Hematopoietic multipotent progenitor cell treated with erythropoietin and hydrocortisone succinate and interleukin-3 and kit ligand, for 8 days (in vitro differentiated cells): ENCODE data around the gene BCL7B.
"Not testable (repeated sequence)": the region's sequence is repeated elsewhere in the genome, so short reads cannot be mapped to it uniquely, and the experiment has no call there.

Experiments
- DNase-seq: peaks from one replicate; pipeline ENCODE4 v3.0.0-alpha.2; 2015

The BCL7B gene

DNA sequence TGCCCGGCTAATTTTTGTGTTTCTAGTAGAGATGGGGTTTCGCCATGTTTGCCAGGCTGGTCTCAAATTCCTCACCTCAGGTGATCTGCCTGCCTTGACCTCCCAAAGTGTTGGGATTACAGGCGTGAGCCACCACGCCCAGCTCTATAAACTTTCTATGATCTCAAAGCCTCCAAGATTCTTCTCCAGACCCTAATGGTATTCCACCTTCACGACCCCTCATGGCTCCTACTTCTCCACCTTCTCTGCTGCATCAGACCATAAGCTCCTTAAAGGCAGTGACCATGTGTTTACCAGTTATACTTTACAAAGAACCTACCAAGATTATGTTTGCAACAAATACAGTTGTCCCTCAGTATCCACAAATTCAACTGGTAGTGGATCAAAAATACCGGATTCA, 25.3 kb downstream of the BCL7B start:
- no peak for DNase-seq

DNA sequence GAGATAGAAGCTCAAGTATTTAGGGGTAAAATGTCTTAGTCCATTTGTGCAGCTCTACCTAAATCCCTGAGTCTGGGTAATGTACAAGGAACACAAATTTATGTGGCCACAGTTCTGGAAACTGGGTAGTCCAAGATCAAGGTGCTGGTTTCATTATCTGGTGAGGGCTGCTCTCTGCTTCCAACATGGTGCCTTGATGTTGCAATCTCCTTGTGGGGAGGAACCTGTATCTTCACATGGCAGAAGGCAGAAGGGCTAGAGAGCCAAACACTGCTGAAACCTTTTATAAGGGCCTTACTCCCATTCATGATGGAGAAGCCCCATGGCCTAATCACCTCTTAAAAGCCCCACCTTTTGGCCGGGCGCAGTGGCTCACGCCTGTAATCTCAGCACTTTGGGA, 26.7 kb downstream of the BCL7B start:
- peak; percentile 25 for DNase-seq

DNA sequence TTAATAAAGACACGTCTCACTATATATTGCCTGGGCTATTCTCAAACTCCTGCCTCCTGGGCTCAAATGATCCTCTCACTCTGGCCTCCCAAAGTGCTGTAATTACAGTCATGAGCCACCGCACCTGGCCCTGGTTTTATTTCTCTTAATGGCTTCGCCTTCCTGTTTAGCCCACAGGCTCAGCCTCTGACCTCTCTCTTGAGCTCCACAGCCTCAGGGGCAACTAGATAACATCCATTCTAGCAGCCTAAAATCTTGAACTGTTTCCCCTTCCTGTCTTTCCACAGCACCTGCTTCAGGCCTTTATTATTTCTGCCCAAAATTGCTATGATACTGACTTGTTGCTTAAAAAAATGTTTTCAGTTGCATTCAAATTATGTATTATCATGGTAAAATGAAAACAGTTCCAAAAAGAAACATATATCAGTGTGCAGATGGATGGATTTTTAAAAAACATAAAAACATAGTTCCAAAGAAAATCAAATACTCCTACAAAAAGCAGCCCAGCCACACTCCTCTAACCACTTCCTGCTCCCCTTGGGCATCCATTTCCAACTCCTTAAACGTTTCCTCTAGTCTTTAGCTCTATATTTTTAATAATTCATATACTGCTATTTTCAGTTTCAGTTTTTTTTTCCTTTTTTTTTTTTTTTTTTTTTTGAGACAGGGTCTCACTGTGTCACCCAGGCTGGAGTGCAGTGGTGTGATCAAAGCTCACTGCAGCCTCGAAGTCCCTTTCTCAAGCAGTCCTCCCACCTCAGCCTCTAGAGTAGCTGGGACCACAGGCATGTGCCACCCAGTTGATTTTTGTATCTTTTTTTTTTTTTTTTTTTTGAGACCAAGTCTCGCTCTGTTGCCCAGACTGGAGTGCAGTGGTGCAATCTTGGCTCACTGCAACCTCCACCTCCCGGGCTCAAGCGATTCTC, 30.3 kb downstream of the BCL7B start:
- DNase-seq = peak; percentile 21

GRCh38 chr7:73526158-73526494, 31.4 kb downstream of the BCL7B start:
- DNase-seq = not testable (repeated sequence)

GRCh38 chr7:73522105-73522872, 35.2 kb downstream of the BCL7B start, which contains the start of gene BAZ1B:
Gene BAZ1B (minus strand): TSS chr7:73522293. CDS start chr7:73521933, 360 bp downstream.
- peak; percentile 98 for DNase-seq

GRCh38 chr7:73521636-73522104, 35.8 kb downstream of the BCL7B start:
- DNase-seq = no peak

- peak; percentile 17 for DNase-seq
Observed at GRCh38 chr7:73520673-73521635, 36.5 kb downstream of the BCL7B start.

DNA sequence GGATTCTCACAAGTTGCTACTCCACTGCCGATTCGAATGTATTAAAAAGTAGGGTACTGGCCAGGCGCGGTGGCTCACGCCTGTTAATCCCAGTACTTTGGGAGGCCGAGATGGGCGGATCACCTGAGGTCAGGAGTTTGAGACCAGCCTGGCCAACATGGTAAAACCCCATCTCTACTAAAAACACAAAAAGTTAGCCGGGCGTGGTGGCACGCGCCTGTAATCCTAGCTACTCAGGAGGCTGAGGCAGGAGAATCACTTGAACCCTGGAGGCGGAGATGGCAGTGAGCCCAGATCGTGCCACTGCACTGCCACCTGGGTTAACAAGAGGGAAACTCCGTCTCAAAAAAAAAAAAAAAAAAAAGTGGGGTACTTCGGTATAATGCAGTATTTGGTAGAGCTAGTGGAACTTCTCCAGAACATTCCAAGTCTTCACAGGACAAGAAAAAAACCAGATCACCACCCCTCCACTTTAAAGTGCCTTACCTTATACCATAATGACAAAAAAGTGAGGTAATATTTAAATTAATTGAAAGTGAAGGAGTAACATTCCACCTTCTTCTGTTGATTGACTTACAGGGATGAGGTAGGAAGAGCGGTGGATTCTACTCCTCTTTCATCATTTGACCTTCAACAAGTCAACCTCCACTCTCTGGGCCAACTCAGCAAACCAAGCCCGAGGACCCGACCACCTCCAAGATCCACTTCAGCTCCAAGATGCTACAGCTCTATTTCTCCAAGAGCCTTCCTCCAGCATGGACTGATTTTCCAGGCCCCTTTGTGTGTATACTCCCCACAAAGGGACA, 37.4 kb downstream of the BCL7B start:
- DNase-seq = peak; percentile 74

DNA sequence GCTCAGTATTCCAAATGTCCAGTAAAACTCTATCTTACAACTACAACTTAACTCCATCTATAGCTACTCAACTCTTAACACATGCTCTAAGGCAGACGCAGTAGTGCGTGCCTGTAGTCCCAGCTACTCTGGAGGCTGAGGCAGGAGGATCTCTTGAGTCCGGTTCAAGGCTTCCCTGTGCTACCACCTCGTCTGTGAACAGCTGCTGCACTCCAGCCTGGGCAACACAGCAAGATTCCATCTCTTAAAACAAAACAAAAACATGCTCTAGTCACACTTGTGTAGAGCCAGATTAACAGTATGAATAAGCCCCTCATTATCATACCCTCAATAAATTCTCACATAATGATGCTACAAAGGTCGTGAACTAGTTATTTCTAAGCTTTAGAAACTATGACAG, 39.0 kb downstream of the BCL7B start:
- DNase-seq = no peak

GRCh38 chr7:73517241-73517995, 40.1 kb downstream of the BCL7B start:
- DNase-seq = no peak

- no peak for DNase-seq
Observed at GRCh38 chr7:73515178-73515577, 42.3 kb downstream of the BCL7B start.

DNA sequence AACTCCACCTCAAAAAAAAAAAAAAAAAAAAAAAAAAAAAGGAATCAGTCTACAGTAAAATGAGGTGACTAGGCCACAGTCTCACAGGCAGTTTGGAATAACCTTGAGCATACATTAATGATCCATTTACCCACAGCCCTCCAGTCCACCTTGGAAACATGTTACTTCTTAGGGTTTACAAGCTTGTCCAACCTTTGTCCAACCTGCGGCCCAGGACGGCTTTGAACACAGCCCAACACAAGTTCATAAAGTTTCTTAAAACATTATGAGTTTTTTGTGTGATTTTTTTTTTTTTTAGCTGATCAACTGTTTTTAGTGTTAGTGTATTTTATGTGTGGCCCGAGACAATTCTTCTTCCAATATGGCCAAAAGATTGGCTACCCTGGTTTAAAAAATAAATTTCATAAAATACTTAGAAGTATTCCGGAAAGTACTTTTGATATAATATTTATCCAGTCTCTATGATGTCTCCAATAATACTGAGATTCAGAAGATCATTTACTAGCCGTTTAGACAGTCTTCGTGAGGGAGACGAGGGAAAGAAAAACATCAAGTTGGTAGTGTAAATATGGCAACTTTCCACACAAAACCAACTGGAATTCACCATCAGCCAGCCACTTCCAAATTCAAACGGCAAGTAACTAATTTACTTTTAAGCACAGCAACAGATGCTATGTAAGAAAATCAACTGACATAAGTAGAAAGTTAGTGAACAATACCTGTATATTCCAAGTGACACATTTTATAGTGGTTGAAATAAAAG, 45.3 kb downstream of the BCL7B start:
- no peak for DNase-seq

DNA sequence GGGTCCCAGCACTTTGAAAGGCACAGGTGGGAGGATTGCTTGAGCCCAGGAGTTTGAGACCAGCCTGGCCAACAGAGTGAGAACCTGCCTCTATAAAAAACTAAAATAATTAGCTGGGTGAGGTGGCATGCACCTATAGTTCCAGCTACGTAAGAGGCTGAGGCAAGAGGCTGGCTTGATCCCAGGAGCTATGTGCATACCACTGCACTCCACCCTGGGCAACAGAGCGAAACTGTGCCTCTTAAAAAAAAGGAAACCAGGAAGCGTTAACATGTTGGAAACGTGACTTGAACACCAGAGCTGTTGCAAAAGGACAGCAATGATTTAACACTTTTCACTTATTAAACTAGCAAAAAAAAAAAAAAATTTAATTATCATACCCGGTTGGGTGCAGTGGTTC, 48.0 kb downstream of the BCL7B start:
- no peak for DNase-seq

GRCh38 chr7:73507556-73507955, 49.9 kb downstream of the BCL7B start:
- DNase-seq = no peak

DNA sequence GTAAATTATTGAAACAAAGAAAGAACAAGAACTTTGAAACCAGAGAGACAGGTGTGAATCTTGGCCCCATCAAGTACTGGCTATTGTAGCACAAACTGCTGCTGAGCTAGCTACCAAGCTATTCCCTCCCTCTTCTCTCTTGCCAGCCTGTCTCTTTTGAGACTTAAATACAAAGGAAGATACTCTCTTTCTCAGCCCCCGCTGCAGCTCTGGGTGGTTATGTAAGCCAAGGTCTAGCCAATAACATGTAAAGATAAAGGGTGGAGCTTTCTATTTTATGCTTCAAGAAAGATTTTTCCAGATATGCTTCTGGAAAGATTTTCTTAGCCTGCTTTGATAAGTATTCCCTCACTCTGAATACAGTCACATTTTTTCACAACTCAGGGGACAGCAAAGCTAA, 52.6 kb downstream of the BCL7B start:
- no peak for DNase-seq

GRCh38 chr7:73504017-73504416, 53.5 kb downstream of the BCL7B start:
- DNase-seq = no peak

GRCh38 chr7:73503229-73503628, 54.3 kb downstream of the BCL7B start:
- DNase-seq = no peak

DNA sequence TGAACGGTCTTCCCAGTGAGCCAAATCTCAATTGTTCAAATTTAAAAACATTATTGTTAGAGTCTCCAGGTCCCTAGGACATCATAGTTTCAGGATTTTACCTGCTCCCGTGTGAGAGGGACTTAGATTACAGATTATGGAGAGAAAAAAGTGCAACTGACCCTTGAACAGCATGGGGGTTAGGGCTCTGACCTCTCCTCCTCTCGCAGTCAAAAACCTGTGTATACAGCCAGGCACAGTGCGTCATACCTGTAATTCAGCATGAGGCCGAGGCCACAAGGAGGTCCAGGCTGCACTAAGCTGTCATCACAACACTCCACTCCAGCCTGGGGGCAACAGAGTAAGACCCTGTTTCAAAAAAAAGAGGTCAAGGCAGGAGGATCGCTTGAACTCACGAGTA, 60.9 kb downstream of the BCL7B start:
- no peak for DNase-seq

DNA sequence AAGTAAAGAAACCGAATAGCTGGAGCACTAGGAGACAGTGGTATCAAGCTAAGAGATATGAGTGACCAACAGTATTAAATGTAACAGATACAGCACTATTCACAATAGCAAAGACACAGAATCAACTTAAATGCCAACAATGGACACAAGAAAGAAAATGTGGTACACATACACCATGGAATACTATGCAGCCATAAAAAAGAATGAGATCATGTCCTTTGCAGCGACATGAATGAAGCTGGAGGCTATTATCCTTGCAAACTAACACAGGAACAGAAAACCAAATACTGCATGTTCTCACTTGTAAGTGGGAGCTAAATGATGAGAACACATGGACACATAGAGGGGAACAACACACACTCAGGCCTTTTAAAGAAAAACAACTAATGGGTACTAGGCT, 62.0 kb downstream of the BCL7B start:
- not testable (repeated sequence) for DNase-seq

DNA sequence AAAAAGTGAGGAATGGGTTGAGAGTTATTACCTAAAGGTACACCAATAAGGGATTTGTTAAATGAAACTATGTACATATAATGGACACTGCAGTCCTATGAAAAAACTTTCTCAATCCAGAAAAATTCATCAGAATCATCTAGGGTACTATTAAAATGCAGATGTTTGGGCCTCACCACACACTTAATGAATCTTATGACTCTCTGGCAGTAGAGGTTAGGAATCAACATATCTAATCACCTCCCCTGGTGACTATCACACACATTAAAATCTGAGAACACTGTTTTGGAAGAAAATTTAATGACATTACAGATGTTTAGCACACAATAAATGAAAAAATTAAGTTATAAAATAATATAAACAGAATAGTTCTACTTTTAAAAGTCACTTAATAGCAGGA, 67.5 kb downstream of the BCL7B start:
- DNase-seq = no peak
